Measurements from ENCODE around the gene RYR1.
A peak's percentile ranks its signal among the peaks of the same experiment; 100 is the strongest.
"Not testable (repeated sequence)": the region's sequence is repeated elsewhere in the genome, so short reads cannot be mapped to it uniquely, and the experiment has no call there.

Gene RYR1

GRCh38 chr19:38410407-38410806 lies 23.1 kb upstream of the RYR1 start:
- not testable (repeated sequence) for H3K27ac Mint-ChIP-seq

GRCh38 chr19:38411041-38411712 lies 22.3 kb upstream of the RYR1 start:
- Mint-ChIP-seq H3K4me3 (no peak overlapping the region), H3K27ac (no peak overlapping the region), H3K9me3 (no peaks in the 10 kb centered on the region), H3K27me3 (ENCODE audit: low read depth) (no peaks in the 10 kb centered on the region), H3K36me3 (ENCODE audit: low read depth) (peaks cover 16% of the 10 kb centered on the region), H3K4me1 (ENCODE audit: low read depth) (no peaks in the 10 kb centered on the region)
- no peak for DNase-seq (ENCODE audit: low spot score)

More at GRCh38 chr19:38410407-38410806, 23.1 kb upstream of the RYR1 start:
- H3K4me3 Mint-ChIP-seq; H3K27me3 Mint-ChIP-seq (ENCODE audit: low read depth); DNase-seq (ENCODE audit: low spot score); H3K4me1 Mint-ChIP-seq (ENCODE audit: low read depth); H3K9me3 Mint-ChIP-seq: not testable (repeated sequence)
- H3K36me3 Mint-ChIP-seq (ENCODE audit: low read depth), result peaks cover 17% of the 10 kb centered on the region

GRCh38 chr19:38411898-38412297 lies 21.6 kb upstream of the RYR1 start:
- H3K27me3 Mint-ChIP-seq (ENCODE audit: low read depth); H3K4me3 Mint-ChIP-seq; H3K27ac Mint-ChIP-seq; DNase-seq (ENCODE audit: low spot score); H3K4me1 Mint-ChIP-seq (ENCODE audit: low read depth); H3K9me3 Mint-ChIP-seq: not testable (repeated sequence)
- peaks cover 14% of the 10 kb centered on the region for H3K36me3 Mint-ChIP-seq (ENCODE audit: low read depth)

GRCh38 chr19:38412491-38412890 lies 21.0 kb upstream of the RYR1 start:
- Mint-ChIP-seq H3K36me3 (ENCODE audit: low read depth) (peaks cover 9% of the 10 kb centered on the region), H3K4me1 (ENCODE audit: low read depth) (peaks cover 11% of the 10 kb centered on the region), H3K4me3 (no peak overlapping the region), H3K27me3 (ENCODE audit: low read depth) (no peaks in the 10 kb centered on the region), H3K27ac (no peak overlapping the region), H3K9me3 (no peaks in the 10 kb centered on the region)
- DNase-seq (ENCODE audit: low spot score), result no peak

GRCh38 chr19:38412961-38413360 lies 20.5 kb upstream of the RYR1 start:
- DNase-seq (ENCODE audit: low spot score), result no peak
- H3K4me3 Mint-ChIP-seq, result no peak overlapping the region
- H3K36me3 Mint-ChIP-seq (ENCODE audit: low read depth), result peaks cover 9% of the 10 kb centered on the region
- no peak overlapping the region for H3K27ac Mint-ChIP-seq
- no peaks in the 10 kb centered on the region for H3K27me3 Mint-ChIP-seq (ENCODE audit: low read depth)
- H3K9me3 Mint-ChIP-seq, result no peaks in the 10 kb centered on the region
- H3K4me1 Mint-ChIP-seq (ENCODE audit: low read depth), result peaks cover 16% of the 10 kb centered on the region

- Mint-ChIP-seq H3K27me3 (ENCODE audit: low read depth) (no peaks in the 10 kb centered on the region), H3K36me3 (ENCODE audit: low read depth) (peaks cover 9% of the 10 kb centered on the region), H3K4me1 (ENCODE audit: low read depth) (peaks cover 19% of the 10 kb centered on the region), H3K27ac (no peak overlapping the region), H3K4me3 (no peak overlapping the region), H3K9me3 (no peaks in the 10 kb centered on the region)
- no peak for DNase-seq (ENCODE audit: low spot score)
Measured at GRCh38 chr19:38413416-38413815, 20.1 kb upstream of the RYR1 start.

GRCh38 chr19:38417146-38417543 lies 16.3 kb upstream of the RYR1 start:
- peaks cover 2% of the 10 kb centered on the region for H3K36me3 Mint-ChIP-seq (ENCODE audit: low read depth)
- DNase-seq (ENCODE audit: low spot score), result no peak
- H3K4me1 Mint-ChIP-seq (ENCODE audit: low read depth), result peaks cover 22% of the 10 kb centered on the region
- H3K27ac Mint-ChIP-seq, result peak overlapping the region; percentile 79
- peak overlapping the region; percentile 87 for H3K4me3 Mint-ChIP-seq
- no peaks in the 10 kb centered on the region for H3K27me3 Mint-ChIP-seq (ENCODE audit: low read depth)
- H3K9me3 Mint-ChIP-seq, result no peaks in the 10 kb centered on the region

- Mint-ChIP-seq H3K4me1 (ENCODE audit: low read depth) (peaks cover 22% of the 10 kb centered on the region), H3K36me3 (ENCODE audit: low read depth) (peaks cover 2% of the 10 kb centered on the region), H3K9me3 (no peaks in the 10 kb centered on the region), H3K4me3 (peak overlapping the region; percentile 87), H3K27me3 (ENCODE audit: low read depth) (no peaks in the 10 kb centered on the region), H3K27ac (peak overlapping the region; percentile 79)
- DNase-seq (ENCODE audit: low spot score), result peak; percentile 63
Measured at GRCh38 chr19:38417544-38418506, 15.7 kb upstream of the RYR1 start.

GRCh38 chr19:38420935-38421334 lies 12.6 kb upstream of the RYR1 start:
- Mint-ChIP-seq H3K27ac (no peak overlapping the region), H3K9me3 (no peaks in the 10 kb centered on the region), H3K27me3 (ENCODE audit: low read depth) (no peaks in the 10 kb centered on the region), H3K4me3 (no peak overlapping the region), H3K36me3 (ENCODE audit: low read depth) (peaks cover 2% of the 10 kb centered on the region), H3K4me1 (ENCODE audit: low read depth) (peaks cover 25% of the 10 kb centered on the region)
- no peak for DNase-seq (ENCODE audit: low spot score)

GRCh38 chr19:38421856-38422255 lies 11.6 kb upstream of the RYR1 start:
- peaks cover 2% of the 10 kb centered on the region for H3K36me3 Mint-ChIP-seq (ENCODE audit: low read depth)
- H3K4me3 Mint-ChIP-seq, result no peak overlapping the region
- peaks cover 26% of the 10 kb centered on the region for H3K4me1 Mint-ChIP-seq (ENCODE audit: low read depth)

GRCh38 chr19:38422438-38422837 lies 11.1 kb upstream of the RYR1 start:
- Mint-ChIP-seq H3K4me3 (no peak overlapping the region), H3K4me1 (ENCODE audit: low read depth) (peaks cover 23% of the 10 kb centered on the region), H3K27ac (no peak overlapping the region), H3K36me3 (ENCODE audit: low read depth) (peaks cover 2% of the 10 kb centered on the region), H3K9me3 (no peaks in the 10 kb centered on the region), H3K27me3 (ENCODE audit: low read depth) (no peaks in the 10 kb centered on the region)
- no peak for DNase-seq (ENCODE audit: low spot score)

More at GRCh38 chr19:38421856-38422255, 11.6 kb upstream of the RYR1 start:
- no peaks in the 10 kb centered on the region for H3K27me3 Mint-ChIP-seq (ENCODE audit: low read depth)
- H3K9me3 Mint-ChIP-seq, result no peaks in the 10 kb centered on the region
- H3K27ac Mint-ChIP-seq, result no peak overlapping the region
- no peak for DNase-seq (ENCODE audit: low spot score)

- Mint-ChIP-seq H3K27ac (no peak overlapping the region), H3K4me1 (ENCODE audit: low read depth) (peaks cover 21% of the 10 kb centered on the region), H3K4me3 (no peak overlapping the region), H3K36me3 (ENCODE audit: low read depth) (peaks cover 2% of the 10 kb centered on the region), H3K9me3 (no peaks in the 10 kb centered on the region), H3K27me3 (ENCODE audit: low read depth) (no peaks in the 10 kb centered on the region)
- no peak for DNase-seq (ENCODE audit: low spot score)
Measured at GRCh38 chr19:38424272-38424671, 9.2 kb upstream of the RYR1 start.

GRCh38 chr19:38425222-38425809 lies 8.2 kb upstream of the RYR1 start:
- H3K27ac Mint-ChIP-seq, result peak overlapping the region; percentile 84
- H3K4me3 Mint-ChIP-seq, result peak overlapping the region; percentile 80
- no peaks in the 10 kb centered on the region for H3K27me3 Mint-ChIP-seq (ENCODE audit: low read depth)
- no peaks in the 10 kb centered on the region for H3K9me3 Mint-ChIP-seq
- no peak for DNase-seq (ENCODE audit: low spot score)
- H3K4me1 Mint-ChIP-seq (ENCODE audit: low read depth), result peaks cover 28% of the 10 kb centered on the region
- no peaks in the 10 kb centered on the region for H3K36me3 Mint-ChIP-seq (ENCODE audit: low read depth)
